ENCODE measurements around the gene ACVR1B.
A peak's percentile ranks its signal among the peaks of the same experiment; 100 is the strongest.
"Not testable (repeated sequence)": the region's sequence is repeated elsewhere in the genome, so short reads cannot be mapped to it uniquely, and the experiment has no call there.

The ACVR1B gene

GRCh38 chr12:51969643-51970042 lies 18.1 kb downstream of the ACVR1B start:
- no peak for DNase-seq (ENCODE audit: low read depth in 2 of 3, low spot score in 2 of 3)

GRCh38 chr12:51970904-51971646 lies 19.6 kb downstream of the ACVR1B start:
- peak in 1 of 3 experiments; percentile 22 for DNase-seq (ENCODE audit: low read depth in 2 of 3, low spot score in 2 of 3)

- DNase-seq (ENCODE audit: low read depth in 2 of 3, low spot score in 2 of 3) = no peak
Observed at GRCh38 chr12:51971679-51972421, 20.4 kb downstream of the ACVR1B start.

GRCh38 chr12:51972422-51972812 lies 20.9 kb downstream of the ACVR1B start:
- no peak for DNase-seq (ENCODE audit: low read depth in 2 of 3, low spot score in 2 of 3)

- peak in 1 of 3 experiments; percentile 37 for DNase-seq (ENCODE audit: low read depth in 2 of 3, low spot score in 2 of 3)
Observed at GRCh38 chr12:51972849-51973273, 21.4 kb downstream of the ACVR1B start.

- DNase-seq (ENCODE audit: low read depth in 2 of 3, low spot score in 2 of 3) = no peak
Observed at GRCh38 chr12:51973560-51973959, 22.1 kb downstream of the ACVR1B start.

- no peak for DNase-seq (ENCODE audit: low read depth in 2 of 3, low spot score in 2 of 3)
Observed at GRCh38 chr12:51974646-51975045, 23.1 kb downstream of the ACVR1B start.

- DNase-seq (ENCODE audit: low read depth in 2 of 3, low spot score in 2 of 3) = no peak
Observed at GRCh38 chr12:51975196-51975595, 23.7 kb downstream of the ACVR1B start.

- DNase-seq (ENCODE audit: low read depth in 2 of 3, low spot score in 2 of 3) = no peak
Observed at GRCh38 chr12:51976376-51977160, 25.1 kb downstream of the ACVR1B start.

- no peak for DNase-seq (ENCODE audit: low read depth in 2 of 3, low spot score in 2 of 3)
Observed at GRCh38 chr12:51977320-51977753, 25.8 kb downstream of the ACVR1B start.

- not testable (repeated sequence) for DNase-seq (ENCODE audit: low read depth in 2 of 3, low spot score in 2 of 3)
Observed at GRCh38 chr12:51979306-51979705, 27.8 kb downstream of the ACVR1B start.

- DNase-seq (ENCODE audit: low read depth in 2 of 3, low spot score in 2 of 3) = peak in 1 of 3 experiments; percentile 48
Observed at GRCh38 chr12:51980051-51980808, 28.7 kb downstream of the ACVR1B start.

- no peak for DNase-seq (ENCODE audit: low read depth in 2 of 3, low spot score in 2 of 3)
Observed at GRCh38 chr12:51980809-51981127, 29.3 kb downstream of the ACVR1B start.

- no peak for DNase-seq (ENCODE audit: low read depth in 2 of 3, low spot score in 2 of 3)
Observed at GRCh38 chr12:51984657-51985056, 33.2 kb downstream of the ACVR1B start.

GRCh38 chr12:51985154-51985835 lies 33.8 kb downstream of the ACVR1B start:
- no peak for DNase-seq (ENCODE audit: low read depth in 2 of 3, low spot score in 2 of 3)

GRCh38 chr12:51986834-51987233 lies 35.3 kb downstream of the ACVR1B start:
- no peak for DNase-seq (ENCODE audit: low read depth in 2 of 3, low spot score in 2 of 3)

- DNase-seq (ENCODE audit: low read depth in 2 of 3, low spot score in 2 of 3) = no peak
Observed at GRCh38 chr12:51992246-51992645, 40.7 kb downstream of the ACVR1B start.

- DNase-seq (ENCODE audit: low read depth in 2 of 3, low spot score in 2 of 3) = no peak
Observed at GRCh38 chr12:51994539-51994820, 43.0 kb downstream of the ACVR1B start.

- no peak for DNase-seq (ENCODE audit: low read depth in 2 of 3, low spot score in 2 of 3)
Observed at GRCh38 chr12:51994959-51995358, 43.5 kb downstream of the ACVR1B start.

GRCh38 chr12:51997136-51997535 lies 45.6 kb downstream of the ACVR1B start:
- no peak for DNase-seq (ENCODE audit: low read depth in 2 of 3, low spot score in 2 of 3)
